Tongue (tissue), 2 donors: ENCODE measurements around the gene FAM20B. TPM values are rescaled to one million over a fixed set of nuclear protein-coding genes. Genes with fewer than 3 reads are reported as not detected.
A peak's percentile ranks its signal among the peaks of the same experiment; 100 is the strongest.
"Not testable (repeated sequence)": the region's sequence is repeated elsewhere in the genome, so short reads cannot be mapped to it uniquely, and the experiment has no call there.

ENCODE experiments used
- DNase-seq: peaks from one replicate; pipeline ENCODE4 v3.0.0-alpha.2; 2015
- total RNA-seq: library from RNA; depleted of rRNA; stranded (reverse); fragments of >200 nt; gene quantifications from one replicate; pipeline ENCODE4 v1.2.3, GENCODE V29; 2014

Gene FAM20B, protein sequence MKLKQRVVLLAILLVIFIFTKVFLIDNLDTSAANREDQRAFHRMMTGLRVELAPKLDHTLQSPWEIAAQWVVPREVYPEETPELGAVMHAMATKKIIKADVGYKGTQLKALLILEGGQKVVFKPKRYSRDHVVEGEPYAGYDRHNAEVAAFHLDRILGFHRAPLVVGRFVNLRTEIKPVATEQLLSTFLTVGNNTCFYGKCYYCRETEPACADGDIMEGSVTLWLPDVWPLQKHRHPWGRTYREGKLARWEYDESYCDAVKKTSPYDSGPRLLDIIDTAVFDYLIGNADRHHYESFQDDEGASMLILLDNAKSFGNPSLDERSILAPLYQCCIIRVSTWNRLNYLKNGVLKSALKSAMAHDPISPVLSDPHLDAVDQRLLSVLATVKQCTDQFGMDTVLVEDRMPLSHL
- total RNA-seq, result 42.2 TPM

- peak; percentile 97 for DNase-seq
Observed at GRCh38 chr1:179025125-179025974, at the start of gene FAM20B. FAM20B (plus strand) TSS chr1:179025894; CDS start chr1:179043848, 17,954 bp downstream.

DNA sequence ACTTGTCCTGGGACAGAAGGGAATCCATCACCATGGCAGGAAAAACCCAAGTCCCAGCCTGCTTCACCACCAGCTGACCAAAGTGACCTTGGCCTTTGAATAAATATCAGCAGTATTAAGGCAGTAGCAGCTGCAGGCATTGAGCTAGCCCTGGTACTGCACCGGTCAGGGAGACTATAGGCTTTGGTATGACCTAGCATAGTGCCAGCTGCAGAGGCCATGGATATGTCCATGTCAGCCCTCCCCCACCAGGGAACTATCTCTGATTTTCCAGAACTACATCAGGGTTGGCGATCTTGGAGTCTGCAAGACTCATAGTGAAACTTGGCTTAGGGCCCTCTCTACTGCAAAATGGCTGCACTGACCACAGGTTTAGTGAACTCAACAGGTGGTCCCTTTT lies 49.2 kb upstream of the FAM20B start:
- DNase-seq, result no peak

- DNase-seq, result no peak
Observed at GRCh38 chr1:178986204-178986603, 39.5 kb upstream of the FAM20B start.

GRCh38 chr1:178988198-178988597 lies 37.5 kb upstream of the FAM20B start:
- not testable (repeated sequence) for DNase-seq

GRCh38 chr1:178993559-178993958 lies 32.1 kb upstream of the FAM20B start:
- DNase-seq, result no peak

- no peak for DNase-seq
Observed at GRCh38 chr1:178997428-178997827, 28.3 kb upstream of the FAM20B start.

DNA sequence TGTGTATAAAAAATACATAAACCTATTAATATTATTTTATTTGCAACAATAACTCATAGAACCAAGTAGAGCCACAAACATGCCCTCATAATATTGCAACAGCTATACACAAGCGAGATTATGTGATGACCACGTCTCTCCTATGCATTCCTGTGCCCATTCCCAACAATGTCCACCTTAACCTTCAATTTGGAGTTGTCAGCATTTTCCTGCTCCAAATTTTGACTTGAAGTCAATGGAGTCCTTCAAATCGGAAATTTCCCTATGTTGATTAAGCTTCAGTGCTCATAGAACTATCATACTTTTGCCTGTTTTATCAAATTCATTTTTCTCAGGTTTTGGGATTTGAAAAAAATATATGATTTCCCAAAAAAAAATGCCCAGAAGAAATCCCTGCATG lies 27.4 kb upstream of the FAM20B start:
- DNase-seq, result no peak

DNA sequence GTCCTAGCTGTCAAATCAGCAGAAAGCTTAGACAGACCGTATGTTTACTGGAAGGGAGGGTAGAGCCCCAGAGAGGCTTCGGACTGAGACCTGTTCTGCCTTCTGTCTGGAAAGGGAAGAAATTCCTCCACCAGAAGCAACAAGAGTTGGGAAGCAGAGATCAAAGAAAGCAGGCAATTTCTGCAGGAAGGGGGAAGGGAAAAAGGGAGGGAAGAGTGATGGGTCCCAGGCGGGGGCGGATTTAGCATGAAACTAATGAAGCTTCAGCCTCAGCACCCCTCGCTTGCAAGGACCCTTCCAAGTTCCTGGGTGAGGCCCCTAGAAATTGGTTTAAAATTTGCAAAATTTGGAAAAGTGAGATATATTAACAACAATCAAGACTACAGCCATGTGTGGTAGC lies 26.6 kb upstream of the FAM20B start:
- no peak for DNase-seq

GRCh38 chr1:179001451-179001850 lies 24.2 kb upstream of the FAM20B start:
- no peak for DNase-seq

DNA sequence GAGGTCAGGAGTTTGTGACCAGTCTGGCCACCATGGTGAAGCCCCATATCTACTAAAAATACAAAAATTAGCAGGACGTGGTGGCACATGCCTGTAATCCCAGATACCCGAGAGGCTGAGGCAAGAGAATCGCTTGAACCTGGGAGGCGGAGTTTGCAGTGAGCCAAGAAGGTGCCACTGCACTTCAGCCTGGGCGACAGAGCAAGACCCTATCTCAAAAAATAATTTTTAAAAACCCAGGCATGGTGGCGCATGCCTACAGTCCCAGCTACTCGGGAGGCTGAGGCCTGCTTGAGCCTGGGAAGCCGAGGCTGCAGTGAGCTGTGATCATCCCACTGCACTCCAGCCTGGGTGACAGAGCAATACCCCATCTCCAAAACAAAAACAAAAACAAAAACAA lies 23.6 kb upstream of the FAM20B start:
- not testable (repeated sequence) for DNase-seq

- DNase-seq, result peak; percentile 92
Observed at GRCh38 chr1:179002552-179003345, 22.9 kb upstream of the FAM20B start.

- no peak for DNase-seq
Observed at GRCh38 chr1:179003512-179004066, 22.1 kb upstream of the FAM20B start.

GRCh38 chr1:179007233-179007632 lies 18.5 kb upstream of the FAM20B start:
- no peak for DNase-seq

- no peak for DNase-seq
Observed at GRCh38 chr1:179010671-179011070, 15.0 kb upstream of the FAM20B start.

DNA sequence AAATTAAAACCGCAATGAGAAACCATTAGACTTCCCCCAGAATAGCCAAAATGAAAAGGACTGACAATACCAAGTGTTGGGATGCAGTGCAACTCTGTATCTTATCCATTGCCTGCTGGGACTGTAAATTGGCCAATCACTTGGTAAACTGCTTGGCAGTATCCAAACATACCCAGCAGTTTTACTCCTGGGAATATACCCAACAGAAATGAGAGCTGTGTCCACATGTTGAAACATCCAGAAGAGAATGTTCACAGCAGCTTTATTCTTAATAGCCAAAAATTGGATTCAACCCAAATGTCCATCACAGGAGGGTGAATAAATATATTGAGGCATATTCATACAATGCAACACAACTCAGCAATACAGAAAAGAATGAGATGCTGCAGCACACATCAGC lies 13.7 kb upstream of the FAM20B start:
- no peak for DNase-seq

GRCh38 chr1:179014123-179014522 lies 11.6 kb upstream of the FAM20B start:
- DNase-seq, result no peak

GRCh38 chr1:179015396-179015795 lies 10.3 kb upstream of the FAM20B start:
- DNase-seq, result no peak

DNA sequence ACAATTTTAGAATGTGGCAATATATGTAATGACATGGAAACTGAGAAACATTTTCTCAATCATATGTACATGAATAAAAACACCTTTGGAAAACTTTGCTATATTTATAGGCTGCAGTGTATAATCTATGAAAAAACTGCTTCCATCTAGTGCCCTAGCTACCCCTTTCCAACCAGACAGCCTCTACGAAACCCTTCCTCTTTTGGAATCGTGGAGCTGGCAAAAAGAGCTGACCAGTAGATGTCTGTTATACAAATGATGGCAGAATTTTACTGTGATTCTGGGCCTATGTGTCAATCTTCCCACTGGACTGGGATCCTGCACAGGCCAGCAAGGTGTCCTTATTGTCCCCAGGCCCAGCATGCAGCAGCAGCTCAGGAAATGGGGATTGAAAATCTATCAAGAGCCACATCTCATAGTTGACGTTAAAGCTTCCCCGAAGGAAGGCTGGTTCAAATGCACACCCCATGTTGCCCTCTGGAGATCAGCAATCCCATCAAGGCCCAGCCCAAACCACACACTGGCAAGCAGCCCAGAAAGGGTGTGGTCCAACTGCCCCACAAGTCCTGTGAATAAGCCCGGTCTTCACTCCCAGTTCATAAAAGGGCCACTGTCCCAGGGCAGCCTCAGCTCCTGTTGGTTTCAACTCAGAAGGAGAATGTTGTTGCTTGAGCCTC lies 8.8 kb upstream of the FAM20B start:
- DNase-seq, result peak; percentile 96

DNA sequence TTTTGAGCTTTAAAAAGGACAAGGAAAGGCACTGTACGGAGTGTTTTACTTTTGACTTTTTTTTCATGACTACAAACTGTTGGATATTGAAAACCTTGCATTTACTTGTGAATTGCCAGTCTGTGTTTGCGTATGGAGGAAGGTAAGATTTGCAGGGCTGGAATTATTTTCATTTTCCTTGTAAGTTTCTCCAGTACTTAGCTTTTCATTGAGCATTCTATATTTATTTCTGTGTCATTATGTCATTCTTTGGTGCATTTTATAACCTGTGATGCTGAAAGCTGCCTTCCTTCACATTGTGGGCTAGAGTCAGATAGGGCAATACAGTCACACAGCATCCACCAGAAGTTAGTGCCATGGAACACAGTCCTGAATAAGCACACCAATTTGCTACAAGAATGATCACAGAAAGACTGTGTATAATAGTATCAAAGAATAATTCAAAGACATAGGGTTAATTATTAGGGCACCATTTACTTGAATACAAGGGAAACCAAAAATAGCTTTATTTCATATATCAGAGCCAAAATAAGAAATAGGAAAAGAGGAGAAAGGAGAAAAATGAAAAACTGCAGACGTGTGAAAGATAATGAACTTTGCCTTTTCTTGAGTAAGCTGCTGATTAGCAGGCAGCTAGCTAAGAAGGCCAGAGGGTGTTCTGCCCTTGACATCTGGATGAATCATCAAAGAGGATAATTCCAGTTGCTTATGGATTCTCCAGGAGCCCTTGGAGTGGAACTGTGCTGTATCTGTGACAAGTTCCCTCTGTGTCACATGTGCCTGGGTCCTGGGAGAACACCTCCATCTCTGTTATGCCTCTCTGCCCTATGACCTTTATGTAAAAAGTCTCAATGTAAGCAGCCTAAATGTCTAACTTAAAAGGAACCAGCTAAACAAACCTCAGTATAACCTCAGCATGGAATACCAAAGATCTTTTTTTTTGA lies 8.0 kb upstream of the FAM20B start:
- no peak for DNase-seq

GRCh38 chr1:179021873-179022272 lies 3.8 kb upstream of the FAM20B start:
- DNase-seq, result peak; percentile 90
